H9 (cell line): ENCODE measurements around the gene TTC28. TPM values are rescaled to one million over a fixed set of nuclear protein-coding genes. Genes with fewer than 3 reads are reported as not detected.

Experiments used
- DNase-seq: peaks from one replicate; pipeline ENCODE4 v3.0.0-alpha.2; 2017
- H2AFZ ChIP-seq: one replicate; pipeline ENCODE4 v1.6.1; 2013; ENCODE audit warnings: mild to moderate bottlenecking, low read length, control low read depth, moderate library complexity
- H2AK5ac ChIP-seq: 2 replicates; pipeline ENCODE4 v1.6.1; 2013; ENCODE audit warnings: low read length, control low read depth, mixed read lengths; ENCODE audit not compliant: insufficient read length
- H2BK120ac ChIP-seq: one replicate; pipeline ENCODE4 v1.6.1; 2013; ENCODE audit warnings: low read depth, mild to moderate bottlenecking, low read length, control low read depth, inconsistent platforms; ENCODE audit not compliant: poor library complexity, severe bottlenecking
- H2BK12ac ChIP-seq: 2 replicates; pipeline ENCODE4 v1.6.1; 2013; ENCODE audit warnings: low read length, control low read depth, mixed read lengths, low read depth; ENCODE audit not compliant: insufficient read length
- H2BK15ac ChIP-seq: 2 replicates; pipeline ENCODE4 v1.6.1; 2013; ENCODE audit warnings: low read depth, low read length, control low read depth
- H2BK20ac ChIP-seq: one replicate; pipeline ENCODE4 v1.6.1; 2013; ENCODE audit warnings: low read depth, mild to moderate bottlenecking, low read length, control low read depth, inconsistent platforms; ENCODE audit not compliant: poor library complexity, severe bottlenecking
- H2BK5ac ChIP-seq: 2 replicates; pipeline ENCODE4 v1.6.1; 2013; ENCODE audit warnings: low read length, control low read depth, mixed read lengths; ENCODE audit not compliant: insufficient read length
- H3K14ac ChIP-seq: 2 replicates; pipeline ENCODE4 v1.6.1; 2013; ENCODE audit warnings: low read length, control low read depth; ENCODE audit not compliant: insufficient read depth
- H3K18ac ChIP-seq: 2 replicates; pipeline ENCODE4 v1.6.1; 2013; ENCODE audit warnings: low read depth, mild to moderate bottlenecking, mixed read lengths, low read length, control low read depth; ENCODE audit not compliant: insufficient read length
- H3K23ac ChIP-seq: 2 replicates; pipeline ENCODE4 v1.6.1; 2013; ENCODE audit warnings: low read length, control low read depth, mixed read lengths, low read depth; ENCODE audit not compliant: insufficient read length
- H3K23me2 ChIP-seq: 2 replicates; pipeline ENCODE4 v1.6.1; 2013; ENCODE audit warnings: low read depth, mild to moderate bottlenecking, mixed read lengths, low read length, control low read depth; ENCODE audit not compliant: insufficient read length, poor library complexity, severe bottlenecking
- H3K27ac ChIP-seq: 2 replicates; pipeline ENCODE4 v1.5.1; 2013; ENCODE audit warnings: low read length, control low read depth, mixed read lengths, low read depth; ENCODE audit not compliant: insufficient read length
- H3K27me3 ChIP-seq: 2 replicates; pipeline ENCODE4 v1.6.1; 2013; ENCODE audit warnings: low read length, control low read depth, inconsistent platforms; ENCODE audit not compliant: insufficient read depth
- H3K4ac ChIP-seq: 2 replicates; pipeline ENCODE4 v1.6.1; 2013; ENCODE audit warnings: low read depth, mild to moderate bottlenecking, control low read depth, inconsistent platforms, low read length, moderate library complexity
- H3K4me1 ChIP-seq: 2 replicates; pipeline ENCODE4 v1.6.1; 2013; ENCODE audit warnings: low read length, control low read depth, inconsistent platforms; ENCODE audit not compliant: insufficient read depth
- H3K4me2 ChIP-seq: 2 replicates; pipeline ENCODE4 v1.6.1; 2013; ENCODE audit warnings: low read length, control low read depth, mixed read lengths; ENCODE audit not compliant: insufficient read length, insufficient read depth
- H3K56ac ChIP-seq: 2 replicates; pipeline ENCODE4 v1.6.1; 2013; ENCODE audit warnings: low read depth, mild to moderate bottlenecking, mixed read lengths, low read length, control low read depth; ENCODE audit not compliant: insufficient read length
- H3K79me1 ChIP-seq: 2 replicates; pipeline ENCODE4 v1.6.1; 2013; ENCODE audit warnings: low read depth, mild to moderate bottlenecking, moderate library complexity, low read length, control low read depth, inconsistent platforms; ENCODE audit not compliant: insufficient read depth, poor library complexity, severe bottlenecking
- H3K79me2 ChIP-seq: 2 replicates; pipeline ENCODE4 v1.6.1; 2013; ENCODE audit warnings: low read length, control low read depth, inconsistent platforms; ENCODE audit not compliant: insufficient read depth
- H3K9ac ChIP-seq: 2 replicates; pipeline ENCODE4 v1.6.1; 2013; ENCODE audit warnings: low read length, control low read depth, mixed read lengths; ENCODE audit not compliant: insufficient read length; ENCODE audit errors: extremely low read depth
- H3K9me3 ChIP-seq: one replicate; pipeline ENCODE4 v1.6.1; 2013; ENCODE audit warnings: low read depth, low read length, inconsistent platforms; ENCODE audit not compliant: control insufficient read depth
- H3T11ph ChIP-seq: one replicate; pipeline ENCODE4 v1.6.1; 2013; ENCODE audit warnings: mild to moderate bottlenecking, low read length, control low read depth, inconsistent platforms
- H4K20me1 ChIP-seq: one replicate; pipeline ENCODE4 v1.6.1; 2013; ENCODE audit not compliant: control insufficient read depth, insufficient read length, insufficient read depth
- H4K5ac ChIP-seq: 2 replicates; pipeline ENCODE4 v1.6.1; 2013; ENCODE audit warnings: low read depth, mild to moderate bottlenecking, mixed read lengths, low read length, control low read depth; ENCODE audit not compliant: insufficient read length
- H4K8ac ChIP-seq: replicated peaks from 2 replicates; pipeline ENCODE4 v1.6.1; 2013; ENCODE audit warnings: low read length, control low read depth, mixed read lengths, low read depth; ENCODE audit not compliant: insufficient read length
- H4K91ac ChIP-seq: 2 replicates; pipeline ENCODE4 v1.6.1; 2013; ENCODE audit warnings: low read depth, mild to moderate bottlenecking, moderate library complexity, mixed read lengths, low read length, control low read depth; ENCODE audit not compliant: insufficient read length
- H3K27ac Mint-ChIP-seq, 3 experiments: 2 replicates in 2 of 3; 3 replicates in 1 of 3; pipeline ENCODE4 v1.8.0; 2020 to 2021; ENCODE audit warnings: mixed read lengths in 3 of 3, mild to moderate bottlenecking in 1 of 3, moderate library complexity in 1 of 3
- H3K27me3 Mint-ChIP-seq: 2 replicates; pipeline ENCODE4 v1.8.0; 2021; ENCODE audit warnings: low read depth, mild to moderate bottlenecking, moderate library complexity, mixed read lengths
- H3K36me3 Mint-ChIP-seq, 3 experiments: 2 replicates in 2 of 3; 3 replicates in 1 of 3; pipeline ENCODE4 v1.8.0; 2020 to 2021; ENCODE audit warnings: low read depth in 3 of 3, mixed read lengths in 3 of 3; ENCODE audit not compliant: insufficient read depth in 1 of 3
- H3K4me1 Mint-ChIP-seq, 2 experiments: 2 replicates each; pipeline ENCODE4 v1.8.0; 2020; ENCODE audit warnings: mixed read lengths in 2 of 2
- H3K4me3 Mint-ChIP-seq, 2 experiments: 2 replicates in 1 of 2; 3 replicates in 1 of 2; pipeline ENCODE4 v1.8.0; 2020 to 2021; ENCODE audit warnings: mild to moderate bottlenecking in 2 of 2, mixed read lengths in 2 of 2, moderate library complexity in 1 of 2
- H3K9me3 Mint-ChIP-seq, 2 experiments: 2 replicates in 1 of 2; 3 replicates in 1 of 2; pipeline ENCODE4 v1.8.0; 2020; ENCODE audit warnings: mild to moderate bottlenecking in 2 of 2, mixed read lengths in 2 of 2, moderate library complexity in 1 of 2
- WGBS: extraction: QIAGEN DNeasy Blood & Tissue Kit; methylation state at CpG from one replicate; pipeline ENCODE4 v1.1.7; 2013; ENCODE audit warnings: missing lambda C conversion rate, low lambda C conversion rate, mixed read lengths; ENCODE audit not compliant: insufficient read length; ENCODE audit errors: extremely low coverage; 5-methylcytosine and 5-hydroxymethylcytosine counted together
- total RNA-seq: library from RNA; stranded (reverse); gene quantifications from 2 replicates; pipeline ENCODE4 v1.2.1, GENCODE V29; 2021
- TF ChIP-seq, protein P1 (sequence below): fragments of 200-600 bp; sonication (generic); conservative IDR thresholded peaks from 3 replicates; pipeline ENCODE4 v1.8.0; 2021; ENCODE audit warnings: antibody characterized with exemption, mild to moderate bottlenecking

TTC28 gene
- total RNA-seq, 1 experiment from 2014 or later = 13.6 TPM

DNA sequence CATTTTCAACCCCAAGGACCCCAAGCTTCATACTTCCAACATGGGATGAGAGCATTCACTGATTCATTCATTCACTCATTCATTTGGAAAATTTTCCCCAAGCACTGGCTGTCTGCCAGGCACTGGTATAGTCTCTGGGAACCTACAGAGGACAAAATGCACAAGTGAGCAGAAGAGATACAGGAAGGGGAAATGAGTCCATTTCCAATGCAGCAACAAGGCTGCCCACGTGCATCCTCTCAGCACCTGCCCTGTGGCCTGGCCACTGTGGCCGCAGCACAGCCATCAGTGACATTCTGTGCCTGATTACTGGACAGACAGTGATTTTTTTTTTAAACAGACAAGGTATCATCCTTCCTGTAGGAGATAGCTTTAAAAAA, 664.6 kb downstream of the TTC28 start:
- no peak overlapping the region for H3K27ac Mint-ChIP-seq
- DNase-seq = no peak
- Histone ChIP-seq H3K23ac (no peak overlapping the region), H3K27me3 (no peaks in the 10 kb centered on the region), H3K56ac (no peak overlapping the region), H4K20me1 (no peaks in the 10 kb centered on the region), H3K79me1 (no peaks in the 10 kb centered on the region), H4K5ac (no peak overlapping the region), H3T11ph (no peak overlapping the region), H3K4me2 (no peak overlapping the region), H3K4me1 (no peaks in the 10 kb centered on the region), H2BK5ac (no peak overlapping the region), H3K23me2 (no peaks in the 10 kb centered on the region), H2BK15ac (no peak overlapping the region), H3K79me2 (no peaks in the 10 kb centered on the region), H4K8ac (no peak overlapping the region), H3K27ac (no peak overlapping the region), H2BK120ac (no peak overlapping the region), H3K4ac (no peak overlapping the region), H2BK12ac (no peak overlapping the region), H2BK20ac (no peak overlapping the region), H2AFZ (no peak overlapping the region), H3K9ac (no peak overlapping the region), H4K91ac (no peak overlapping the region), H3K14ac (no peak overlapping the region), H3K18ac (no peak overlapping the region), H3K9me3 (no peaks in the 10 kb centered on the region), H2AK5ac (no peak overlapping the region)
- WGBS = no CpG with 5 or more reads among the region's 2 CpGs
- no peaks in the 10 kb centered on the region; the same call in none of the 2 replicates for H3K27me3 Mint-ChIP-seq
- no peak overlapping the region for H3K4me3 Mint-ChIP-seq
- H3K9me3 Mint-ChIP-seq = no peaks in the 10 kb centered on the region
- TF ChIP-seq, protein P1, sequence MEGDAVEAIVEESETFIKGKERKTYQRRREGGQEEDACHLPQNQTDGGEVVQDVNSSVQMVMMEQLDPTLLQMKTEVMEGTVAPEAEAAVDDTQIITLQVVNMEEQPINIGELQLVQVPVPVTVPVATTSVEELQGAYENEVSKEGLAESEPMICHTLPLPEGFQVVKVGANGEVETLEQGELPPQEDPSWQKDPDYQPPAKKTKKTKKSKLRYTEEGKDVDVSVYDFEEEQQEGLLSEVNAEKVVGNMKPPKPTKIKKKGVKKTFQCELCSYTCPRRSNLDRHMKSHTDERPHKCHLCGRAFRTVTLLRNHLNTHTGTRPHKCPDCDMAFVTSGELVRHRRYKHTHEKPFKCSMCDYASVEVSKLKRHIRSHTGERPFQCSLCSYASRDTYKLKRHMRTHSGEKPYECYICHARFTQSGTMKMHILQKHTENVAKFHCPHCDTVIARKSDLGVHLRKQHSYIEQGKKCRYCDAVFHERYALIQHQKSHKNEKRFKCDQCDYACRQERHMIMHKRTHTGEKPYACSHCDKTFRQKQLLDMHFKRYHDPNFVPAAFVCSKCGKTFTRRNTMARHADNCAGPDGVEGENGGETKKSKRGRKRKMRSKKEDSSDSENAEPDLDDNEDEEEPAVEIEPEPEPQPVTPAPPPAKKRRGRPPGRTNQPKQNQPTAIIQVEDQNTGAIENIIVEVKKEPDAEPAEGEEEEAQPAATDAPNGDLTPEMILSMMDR = no peak
- peaks cover 5 to 16% of the 10 kb centered on the region in 2 experiments for H3K4me1 Mint-ChIP-seq
- H3K36me3 Mint-ChIP-seq = no peaks in the 10 kb centered on the region; a peak in 1 of 7 replicates
